PC-9 (cell line): Measurements from ENCODE around the gene TMEM53.

Source experiments
- CTCF ChIP-seq: fragments of 200-600 bp; sonication (generic); conservative IDR thresholded peaks from 2 replicates; pipeline ENCODE4 v1.6.1; 2017; ENCODE audit warnings: mixed run types, antibody characterized with exemption, mild to moderate bottlenecking, moderate library complexity
- EZH2 ChIP-seq: fragments of 200-600 bp; sonication (generic); IDR thresholded peaks from 2 replicates; pipeline ENCODE4 v1.8.0; 2017; ENCODE audit warnings: antibody characterized with exemption, low read depth

- TF ChIP-seq CTCF (no peak), EZH2 (no peak)
Observed at GRCh38 chr1:44634606-44635189, 39.6 kb downstream of the TMEM53 start.
